SW480 (cell line): Measurements from ENCODE around the gene MAFG.

Experiments
- DNase-seq: peaks from one replicate; pipeline ENCODE4 v3.0.0-alpha.2; 2016; ENCODE audit warnings: low spot score

Gene MAFG

DNA sequence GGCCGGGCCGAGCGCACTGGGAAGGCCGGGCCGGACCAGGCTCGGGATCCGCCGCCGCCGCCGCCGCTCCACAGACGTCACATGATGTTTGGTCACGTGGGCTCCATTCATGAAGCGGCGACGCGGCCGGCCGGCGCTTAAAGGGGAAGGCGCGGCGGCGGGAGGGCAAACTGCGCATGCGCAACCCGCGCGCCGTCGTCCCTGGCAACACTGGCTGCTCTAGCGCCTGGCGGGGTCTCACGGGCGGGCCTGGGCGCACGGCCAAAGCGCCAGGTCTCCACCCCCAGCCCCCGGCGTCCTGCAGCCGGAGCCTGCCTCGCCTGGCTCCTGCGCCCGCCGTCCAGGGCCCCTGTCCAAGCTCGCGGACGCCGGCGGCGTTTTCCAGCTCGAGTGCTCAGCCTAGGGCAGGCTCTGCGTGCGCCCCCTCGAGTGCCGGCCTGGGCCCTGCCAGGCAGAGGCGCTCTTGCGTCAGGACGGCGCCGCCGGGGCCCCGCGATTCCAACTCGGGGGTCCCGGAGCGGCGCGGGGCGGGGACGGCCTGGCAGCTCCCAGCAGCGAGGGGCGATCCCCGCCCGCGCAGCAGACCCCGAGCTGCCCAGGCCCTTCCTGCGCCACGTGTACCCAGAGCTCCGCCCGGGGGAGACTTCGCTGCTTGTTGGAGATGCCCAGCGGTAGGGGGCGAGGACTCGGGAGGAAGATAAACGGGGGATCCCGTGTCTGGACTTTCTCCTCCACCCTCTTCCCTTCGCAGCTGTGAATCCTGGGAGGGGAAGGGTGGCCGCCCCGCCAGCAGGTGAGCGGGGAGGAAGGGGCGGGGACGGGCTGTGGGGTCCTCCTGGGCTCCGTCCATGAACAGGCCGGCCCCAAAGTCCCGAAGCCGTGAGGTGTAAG is at the start of gene MAFG:
MAFG (minus strand) TSS at position 83 of the 891 bp plus-strand sequence. CDS start 4,550 bp downstream, outside the sequence.
- DNase-seq: peak; percentile 88

GRCh38 chr17:81976332-81977210 is 49.0 kb upstream of the MAFG start:
- peak; percentile 92 for DNase-seq

DNA sequence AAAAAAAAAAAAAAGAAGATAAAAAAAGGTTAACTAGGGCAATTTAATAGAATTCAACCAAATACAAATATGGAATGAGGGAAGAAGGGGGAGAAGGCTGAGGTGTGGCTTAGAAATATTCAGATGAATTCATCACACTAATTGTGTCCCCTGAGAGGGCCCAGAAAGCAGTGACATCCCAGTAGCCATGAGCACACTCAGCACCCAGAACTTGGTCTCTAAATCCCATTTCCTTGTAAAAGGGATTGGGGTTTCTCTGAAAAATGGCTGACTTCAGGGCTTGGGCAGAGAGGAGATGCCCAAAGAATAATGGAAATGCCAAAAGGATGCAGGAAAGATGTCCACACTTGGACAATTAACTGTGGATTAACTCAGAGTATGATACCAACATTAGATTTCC is 45.9 kb upstream of the MAFG start:
- DNase-seq: no peak

DNA sequence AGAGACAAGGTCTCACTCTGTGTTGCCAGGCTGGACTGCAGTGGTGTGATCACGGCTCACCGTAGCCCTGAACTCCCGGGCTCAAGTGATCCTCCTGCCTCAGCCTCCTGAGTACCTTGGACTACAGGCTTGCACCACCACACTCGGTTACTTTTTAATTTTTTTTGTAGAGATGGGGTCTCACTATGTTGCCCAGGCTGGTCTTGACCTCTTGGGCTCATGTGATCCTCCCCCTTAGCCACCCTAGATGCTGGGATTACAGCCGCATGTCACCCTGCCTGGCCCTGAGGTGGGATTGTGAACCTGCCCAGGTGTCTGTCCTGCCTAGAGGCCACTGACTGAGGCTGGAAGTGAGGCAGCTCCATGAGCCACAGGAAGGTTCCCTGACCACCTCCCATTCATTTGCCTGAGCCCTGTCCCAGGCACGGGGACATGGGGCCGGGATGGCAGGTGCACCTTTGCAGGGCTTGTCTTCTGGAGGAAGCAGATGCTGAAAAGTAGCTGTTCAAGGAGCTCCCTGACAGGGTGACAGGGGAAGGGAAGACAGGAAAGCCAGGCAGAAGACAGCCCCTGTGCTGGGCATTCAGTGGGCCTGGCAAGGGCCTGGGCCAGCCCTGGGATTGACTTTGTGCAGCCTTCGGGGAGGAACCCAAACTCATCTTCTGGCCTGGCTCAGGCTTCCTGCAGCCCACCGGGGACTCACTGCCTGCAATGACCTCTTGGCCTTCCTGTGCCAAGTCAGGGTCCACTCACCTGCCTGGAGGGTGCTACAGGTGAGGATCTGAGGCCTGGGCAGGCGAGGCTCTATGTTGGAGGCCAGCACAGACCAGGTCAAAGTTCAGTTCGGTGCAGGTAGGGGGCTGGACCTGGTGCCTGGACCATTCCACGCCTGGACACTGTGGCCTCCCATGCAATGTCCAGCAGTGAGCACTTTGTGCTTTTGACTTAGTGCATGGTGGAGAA is 41.6 kb upstream of the MAFG start:
- DNase-seq: no peak

DNA sequence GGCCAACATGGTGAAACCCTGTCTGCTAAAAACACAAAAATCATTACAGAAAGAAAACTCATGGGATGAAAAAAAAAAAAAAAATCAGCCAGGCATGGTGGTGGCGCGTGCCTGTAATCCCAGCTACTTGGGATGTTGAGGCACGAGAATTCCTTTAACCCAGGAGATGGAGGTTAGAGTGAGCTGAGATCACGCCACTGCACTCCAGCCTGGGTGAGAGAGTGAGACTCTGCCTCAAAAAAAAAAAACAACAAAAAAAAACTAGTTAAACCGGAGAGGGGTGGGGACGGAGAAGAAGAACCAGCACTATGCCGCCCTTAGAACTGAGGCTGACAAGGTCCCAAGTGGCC is 40.8 kb upstream of the MAFG start:
- DNase-seq: no peak

- DNase-seq: peak; percentile 98
These were observed 40.2 kb upstream of the MAFG start for GRCh38 chr17:81967533-81968395.

GRCh38 chr17:81967244-81967532 is 39.7 kb upstream of the MAFG start:
- no peak for DNase-seq

DNA sequence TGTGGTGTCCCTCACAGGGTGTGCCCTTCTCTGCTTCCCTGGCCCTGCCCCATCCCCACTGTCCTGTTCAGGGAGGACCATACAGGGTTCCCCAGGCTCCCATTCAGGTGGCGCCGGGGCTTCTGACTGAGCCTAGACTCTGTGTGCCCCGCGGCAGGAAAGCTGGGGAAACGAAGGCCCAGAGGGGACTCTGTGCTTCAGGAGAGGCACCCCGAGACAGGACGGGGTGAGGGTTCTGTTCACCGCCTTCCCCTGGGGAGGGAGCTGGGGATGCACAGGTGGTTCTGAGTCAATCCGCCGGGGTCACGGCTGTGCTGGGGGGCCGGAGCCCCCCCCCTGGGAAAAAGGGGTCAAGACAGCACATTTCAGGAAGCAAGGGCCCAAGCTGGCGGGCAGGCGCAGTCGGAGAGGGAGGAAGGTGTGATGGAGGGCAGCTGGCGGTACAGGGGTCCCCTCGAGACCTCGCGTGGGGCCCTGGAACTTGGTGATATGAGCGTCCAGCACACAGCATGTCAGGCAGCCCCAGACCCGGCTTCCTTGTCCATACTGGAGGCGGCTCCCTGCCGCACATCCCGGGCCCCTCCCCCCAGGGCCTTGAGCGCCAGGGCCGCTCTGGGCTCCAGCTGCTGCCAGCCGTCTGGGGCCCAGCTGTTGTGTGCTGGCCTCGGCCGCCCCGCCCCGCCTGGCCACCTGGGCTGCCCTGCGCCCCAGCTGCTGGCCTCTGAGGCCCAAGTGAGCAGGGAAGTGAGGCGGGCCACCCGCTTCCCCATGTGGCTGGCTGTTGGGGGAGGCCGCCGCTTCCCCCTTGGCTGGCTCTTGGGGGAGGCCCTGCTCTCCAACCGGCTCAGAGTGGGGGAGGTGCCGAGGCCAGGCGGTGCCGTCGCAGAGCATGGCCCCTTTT is 39.1 kb upstream of the MAFG start:
- peak; percentile 81 for DNase-seq

DNA sequence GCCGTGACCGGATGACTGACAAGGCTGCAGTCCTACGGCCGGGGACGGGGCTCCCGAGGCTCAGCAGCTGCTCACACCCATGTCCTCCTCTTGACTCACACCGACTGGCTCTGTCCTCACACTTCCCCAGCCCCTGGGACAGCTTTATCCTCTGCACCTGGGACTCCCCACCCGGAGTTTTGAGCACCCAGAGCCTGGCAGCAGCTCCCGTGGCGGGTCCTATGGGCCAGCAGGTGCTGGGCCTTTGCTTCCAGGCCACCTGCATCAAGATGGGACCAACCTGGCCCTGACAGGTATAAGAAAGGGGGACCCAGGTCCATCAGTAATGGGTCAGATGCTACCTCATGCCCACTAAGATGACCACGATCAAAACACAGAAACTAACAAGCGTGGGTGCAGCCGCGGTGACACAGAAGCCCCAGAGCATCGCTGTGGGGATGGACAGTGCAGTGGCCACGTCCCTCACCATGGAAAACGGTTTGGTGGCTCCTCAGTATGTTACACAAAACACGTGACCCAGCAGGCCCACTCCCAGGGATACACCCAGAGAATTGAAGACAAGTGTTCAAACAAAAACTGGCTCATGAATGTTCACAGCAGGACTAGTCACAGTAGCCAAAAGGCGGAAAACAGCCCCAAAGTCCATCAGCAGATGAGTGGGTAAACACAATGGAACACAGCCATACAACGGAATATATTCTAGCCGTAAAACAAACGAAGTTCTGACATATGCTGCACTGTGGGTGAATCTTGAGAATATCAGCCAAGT is 36.7 kb upstream of the MAFG start:
- DNase-seq: no peak

DNA sequence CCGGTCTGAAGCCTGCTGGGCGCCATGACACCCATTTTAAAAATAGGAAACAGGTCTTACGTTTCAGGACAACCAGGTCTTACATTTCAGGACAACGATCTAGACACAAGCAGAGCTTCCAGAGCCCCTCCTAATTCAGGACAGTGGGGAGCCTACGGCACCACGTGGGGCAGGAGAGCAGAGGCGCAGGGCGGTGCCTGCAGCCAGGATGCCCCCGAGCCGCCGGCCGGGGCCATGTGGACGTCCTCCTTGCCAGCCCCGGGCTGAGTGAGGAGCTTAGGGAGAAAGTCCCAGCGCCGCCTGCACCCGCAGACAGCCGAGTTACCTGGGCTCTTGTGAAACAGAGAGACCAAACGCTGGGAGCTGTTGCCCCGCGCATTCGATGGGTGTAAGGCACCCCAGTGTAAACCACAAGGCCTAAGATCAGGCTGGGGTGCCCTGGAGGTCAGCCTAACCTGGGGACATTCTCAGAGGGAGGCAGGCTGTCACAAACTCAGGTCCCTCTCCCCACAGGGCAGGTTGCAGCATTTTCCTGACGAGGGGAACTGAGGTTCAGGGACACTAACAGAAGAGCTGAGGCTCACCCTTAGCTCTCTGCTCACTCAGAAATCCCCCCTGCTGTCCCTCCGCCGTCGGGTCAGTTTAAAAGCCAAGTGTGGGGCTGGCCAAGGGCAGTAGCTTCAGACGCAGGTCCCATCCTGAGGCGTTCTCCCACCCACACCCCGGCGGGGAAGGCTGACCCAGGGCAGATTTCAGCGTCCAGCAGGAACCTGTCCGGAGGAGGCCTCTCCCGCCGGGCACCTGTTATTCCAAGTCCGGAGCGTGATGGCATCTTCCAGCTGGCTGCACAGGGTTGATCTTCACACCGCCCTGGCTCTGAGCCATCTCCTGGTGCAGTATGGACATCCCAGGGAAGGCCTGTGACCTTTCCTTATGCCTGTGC is 35.2 kb upstream of the MAFG start:
- peak; percentile 71 for DNase-seq

GRCh38 chr17:81961521-81962498 is 34.3 kb upstream of the MAFG start:
- peak; percentile 46 for DNase-seq

DNA sequence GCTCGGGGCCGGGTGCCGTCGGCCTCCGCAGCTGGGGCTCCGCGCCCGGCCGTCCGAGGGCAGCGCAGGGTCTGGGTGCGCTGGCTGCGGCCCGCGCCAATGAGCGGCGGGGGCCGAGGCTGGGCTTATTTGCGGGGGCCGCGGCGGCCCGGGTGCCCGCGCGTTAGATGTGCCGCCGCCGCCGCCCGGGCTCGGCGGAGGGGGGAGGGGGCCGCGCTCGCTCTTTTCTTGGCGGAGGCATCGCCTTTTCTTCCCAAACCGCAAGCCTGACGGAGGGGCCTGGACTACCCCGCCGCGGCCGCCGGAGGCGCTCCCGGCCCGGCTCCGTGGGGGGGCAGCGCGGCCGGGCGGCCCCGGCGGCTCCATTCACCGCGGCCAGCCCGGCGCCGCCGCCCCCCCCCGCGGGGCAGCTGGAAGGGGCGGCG is 33.6 kb upstream of the MAFG start, which contains the start of gene NOTUM:
NOTUM (minus strand) TSS at position 101 of the 425 bp plus-strand sequence. CDS start 278 bp downstream, outside the sequence.
- DNase-seq: peak; percentile 77

GRCh38 chr17:81960130-81960958 is 32.8 kb upstream of the MAFG start:
- no peak for DNase-seq

- no peak for DNase-seq
These were observed 32.0 kb upstream of the MAFG start for GRCh38 chr17:81959362-81960129.
